Measurements from ENCODE around the gene SSBP3. TPM values are rescaled to one million over a fixed set of nuclear protein-coding genes. Genes with fewer than 3 reads are reported as not detected.

Gene SSBP3
- polyA plus RNA-seq, 1 donor (not counting 4 experiments of a cell fraction or from before 2014, with no cell fraction given) = 16.9 TPM

GRCh38 chr1:54221867-54222484, 184.2 kb downstream of the SSBP3 start:
- dilution Hi-C loops (cut with MboI; ENCODE audit: extremely low pct_ligation_motif_present, low sequenced_read_pairs) = no loop called here
- Histone ChIP-seq H4K20me1 (ENCODE audit: control insufficient read depth, extremely low read depth, insufficient read depth, low read length) (no peaks in the 10 kb centered on the region), H3K36me3 (ENCODE audit: control insufficient read depth in 2 of 2, extremely low read depth in 1 of 2, insufficient read depth in 2 of 2, low read length in 2 of 2) (peaks cover 14 to 23% of the 10 kb centered on the region in 2 experiments), H3K9ac (ENCODE audit: control insufficient read depth, extremely low read depth, insufficient read depth, low read length) (no peak overlapping the region), H3K4me1 (ENCODE audit: control insufficient read depth, extremely low read depth, insufficient read depth, low read length) (no peaks in the 10 kb centered on the region), H2AFZ (ENCODE audit: control insufficient read depth, low read length) (no peak overlapping the region), H3K9me1 (ENCODE audit: control insufficient read depth, extremely low read depth, insufficient read depth, low read length) (no peaks in the 10 kb centered on the region), H3K4me3 (ENCODE audit: control insufficient read depth in 2 of 3, extremely low read depth in 1 of 3, insufficient read depth in 2 of 3, low read depth in 1 of 3, low read length in 3 of 3) (no peak overlapping the region), H3K27me3 (ENCODE audit: control insufficient read depth, extremely low read depth, insufficient read depth, low read length) (no peaks in the 10 kb centered on the region), H3K27ac (ENCODE audit: control insufficient read depth, insufficient read depth, low read length) (no peak overlapping the region), H3K79me2 (ENCODE audit: control insufficient read depth, insufficient read depth, low read length) (no peaks in the 10 kb centered on the region), H3K4me2 (ENCODE audit: control insufficient read depth, extremely low read depth, insufficient read depth, low read depth, low read length) (no peak overlapping the region), H3K9me3 (ENCODE audit: control insufficient read depth, low read depth, low read length) (no peaks in the 10 kb centered on the region)
- FAIRE-seq = no peak
- no peak for DNase-seq (ENCODE audit: low read depth, low spot score)
- TF ChIP-seq EZH2 (IDR thresholded peaks at IDR 0.05; ENCODE audit: low read length) (no peak), CTCF (optimal IDR thresholded peaks at IDR 0.05 in 1 of 3, IDR thresholded peaks at IDR 0.05 in 1 of 3, conservative IDR thresholded peaks at IDR 0.05 in 1 of 3; ENCODE audit: extremely low read depth in 1 of 3, insufficient read depth in 2 of 3, low read length in 3 of 3) (no peak)

GRCh38 chr1:54221113-54221834, 184.9 kb downstream of the SSBP3 start:
- Histone ChIP-seq H3K4me3 (ENCODE audit: control insufficient read depth in 2 of 3, extremely low read depth in 1 of 3, insufficient read depth in 2 of 3, low read depth in 1 of 3, low read length in 3 of 3) (no peak overlapping the region), H3K4me1 (ENCODE audit: control insufficient read depth, extremely low read depth, insufficient read depth, low read length) (no peaks in the 10 kb centered on the region), H3K36me3 (ENCODE audit: control insufficient read depth in 2 of 2, extremely low read depth in 1 of 2, insufficient read depth in 2 of 2, low read length in 2 of 2) (peaks cover 17 to 30% of the 10 kb centered on the region in 2 experiments), H3K27me3 (ENCODE audit: control insufficient read depth, extremely low read depth, insufficient read depth, low read length) (no peaks in the 10 kb centered on the region), H3K9me3 (ENCODE audit: control insufficient read depth, low read depth, low read length) (no peaks in the 10 kb centered on the region), H3K4me2 (ENCODE audit: control insufficient read depth, extremely low read depth, insufficient read depth, low read depth, low read length) (no peak overlapping the region), H3K79me2 (ENCODE audit: control insufficient read depth, insufficient read depth, low read length) (no peaks in the 10 kb centered on the region), H3K9ac (ENCODE audit: control insufficient read depth, extremely low read depth, insufficient read depth, low read length) (no peak overlapping the region), H3K9me1 (ENCODE audit: control insufficient read depth, extremely low read depth, insufficient read depth, low read length) (no peaks in the 10 kb centered on the region), H4K20me1 (ENCODE audit: control insufficient read depth, extremely low read depth, insufficient read depth, low read length) (no peaks in the 10 kb centered on the region), H2AFZ (ENCODE audit: control insufficient read depth, low read length) (no peak overlapping the region), H3K27ac (ENCODE audit: control insufficient read depth, insufficient read depth, low read length) (no peak overlapping the region)
- no peak for TF ChIP-seq EZH2 (IDR thresholded peaks at IDR 0.05; ENCODE audit: low read length)
- no peak for TF ChIP-seq CTCF (optimal IDR thresholded peaks at IDR 0.05 in 1 of 3, IDR thresholded peaks at IDR 0.05 in 1 of 3, conservative IDR thresholded peaks at IDR 0.05 in 1 of 3; ENCODE audit: extremely low read depth in 1 of 3, insufficient read depth in 2 of 3, low read length in 3 of 3)
- DNase-seq (ENCODE audit: low read depth, low spot score) (no peak), FAIRE-seq (no peak)
- dilution Hi-C loops (cut with MboI; ENCODE audit: extremely low pct_ligation_motif_present, low sequenced_read_pairs) = no loop called here
